ENCODE measurements around the gene PALM3.

Gene PALM3

DNA sequence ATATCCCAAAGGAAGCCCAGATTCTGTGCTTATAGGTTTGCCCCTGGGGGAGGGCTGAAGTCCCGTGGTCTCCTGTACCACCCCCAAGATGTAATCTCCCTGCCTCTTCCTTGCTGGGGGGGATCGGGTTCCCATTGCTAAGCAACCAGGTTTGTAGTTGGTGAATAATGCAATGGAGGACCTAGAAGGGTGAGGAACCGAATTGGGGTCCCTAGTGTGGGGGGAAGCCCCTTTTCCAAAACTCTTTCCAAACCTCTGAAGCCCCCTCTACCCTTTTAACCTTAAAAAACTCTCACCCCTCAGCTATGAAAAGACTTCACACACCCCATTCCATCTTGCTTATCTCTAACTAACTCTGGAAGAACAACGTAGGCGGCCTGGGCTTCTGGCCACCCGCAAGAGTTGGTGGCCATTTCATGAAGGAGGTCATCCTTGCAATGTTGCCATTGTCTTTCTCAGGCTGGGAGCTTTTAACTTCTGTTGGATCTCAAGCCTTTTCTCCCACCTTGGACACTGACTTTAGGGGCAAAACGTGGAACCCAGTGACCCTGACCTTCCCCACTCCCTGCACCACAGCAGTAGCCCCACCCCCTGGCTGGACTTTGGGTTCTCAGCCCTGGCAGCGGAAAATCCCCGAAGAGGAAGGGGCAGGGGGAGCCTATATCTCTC is 661 bp downstream of the PALM3 start:
- no peak overlapping the region for H3K27ac ChIP-seq (ENCODE audit: low read depth, low read length, poor library complexity, severe bottlenecking)
- no peaks in the 10 kb centered on the region for H3K36me3 ChIP-seq (ENCODE audit: insufficient read depth, low read length)
- TF ChIP-seq, protein P1, sequence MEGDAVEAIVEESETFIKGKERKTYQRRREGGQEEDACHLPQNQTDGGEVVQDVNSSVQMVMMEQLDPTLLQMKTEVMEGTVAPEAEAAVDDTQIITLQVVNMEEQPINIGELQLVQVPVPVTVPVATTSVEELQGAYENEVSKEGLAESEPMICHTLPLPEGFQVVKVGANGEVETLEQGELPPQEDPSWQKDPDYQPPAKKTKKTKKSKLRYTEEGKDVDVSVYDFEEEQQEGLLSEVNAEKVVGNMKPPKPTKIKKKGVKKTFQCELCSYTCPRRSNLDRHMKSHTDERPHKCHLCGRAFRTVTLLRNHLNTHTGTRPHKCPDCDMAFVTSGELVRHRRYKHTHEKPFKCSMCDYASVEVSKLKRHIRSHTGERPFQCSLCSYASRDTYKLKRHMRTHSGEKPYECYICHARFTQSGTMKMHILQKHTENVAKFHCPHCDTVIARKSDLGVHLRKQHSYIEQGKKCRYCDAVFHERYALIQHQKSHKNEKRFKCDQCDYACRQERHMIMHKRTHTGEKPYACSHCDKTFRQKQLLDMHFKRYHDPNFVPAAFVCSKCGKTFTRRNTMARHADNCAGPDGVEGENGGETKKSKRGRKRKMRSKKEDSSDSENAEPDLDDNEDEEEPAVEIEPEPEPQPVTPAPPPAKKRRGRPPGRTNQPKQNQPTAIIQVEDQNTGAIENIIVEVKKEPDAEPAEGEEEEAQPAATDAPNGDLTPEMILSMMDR (IDR thresholded peaks at IDR 0.05; ENCODE audit: low read length): no peak
- no peak overlapping the region for H3K4me2 ChIP-seq (ENCODE audit: low read length)
- no peaks in the 10 kb centered on the region for H3F3A ChIP-seq (ENCODE audit: insufficient read depth, low read length)
- H3K27me3 ChIP-seq (ENCODE audit: insufficient read depth, low read length): peaks cover 5% of the 10 kb centered on the region; the same call in 1 of the 2 replicates
- H3K4me1 ChIP-seq (ENCODE audit: insufficient read depth, low read length, severe bottlenecking): no peaks in the 10 kb centered on the region
- no peaks in the 10 kb centered on the region for H4K20me1 ChIP-seq (ENCODE audit: insufficient read depth, low read length)
- no peak overlapping the region for H3K9ac ChIP-seq (ENCODE audit: low read length)
- no peaks in the 10 kb centered on the region for H3K79me2 ChIP-seq (ENCODE audit: insufficient read depth, low read length)
- no peaks in the 10 kb centered on the region for H3K9me3 ChIP-seq (ENCODE audit: low read length)
- H3K9me2 ChIP-seq (ENCODE audit: low read depth, low read length): no peaks in the 10 kb centered on the region
- no peak overlapping the region for H2AFZ ChIP-seq (ENCODE audit: low read length)
- no peak overlapping the region for H3K4me3 ChIP-seq (ENCODE audit: low read depth, low read length, poor library complexity, severe bottlenecking)

DNA sequence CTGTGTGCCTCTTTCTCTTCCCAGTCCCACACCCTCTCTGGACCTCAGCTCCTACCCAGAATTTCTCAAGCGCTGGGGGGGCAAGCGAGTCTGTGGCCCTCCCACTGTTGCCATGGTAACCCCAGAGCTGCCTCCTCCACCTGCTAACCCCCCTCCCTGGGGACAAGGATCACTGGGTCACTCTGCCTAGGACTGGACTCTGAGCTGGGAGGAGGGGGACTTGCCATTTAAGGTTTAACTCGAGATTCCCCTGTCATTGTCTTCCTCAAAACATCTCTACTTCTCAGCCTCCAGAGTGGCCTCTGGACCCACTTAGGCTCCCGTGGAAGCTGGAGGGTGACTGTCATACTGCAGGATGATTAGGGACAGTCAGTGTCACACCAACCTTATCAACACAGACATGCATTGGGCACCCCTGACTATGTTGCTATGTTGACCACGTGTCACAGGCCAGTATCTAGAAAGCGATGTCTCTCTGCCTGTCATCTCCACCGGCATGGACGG is 2.2 kb downstream of the PALM3 start:
- H2AFZ ChIP-seq (ENCODE audit: low read length): no peak overlapping the region
- H3K27ac ChIP-seq (ENCODE audit: low read depth, low read length, poor library complexity, severe bottlenecking): no peak overlapping the region
- no peak overlapping the region for H3K4me2 ChIP-seq (ENCODE audit: low read length)
- no peaks in the 10 kb centered on the region for H3F3A ChIP-seq (ENCODE audit: insufficient read depth, low read length)
- H3K4me1 ChIP-seq (ENCODE audit: insufficient read depth, low read length, severe bottlenecking): no peaks in the 10 kb centered on the region
- no peak overlapping the region for H3K4me3 ChIP-seq (ENCODE audit: low read depth, low read length, poor library complexity, severe bottlenecking)
- H3K79me2 ChIP-seq (ENCODE audit: insufficient read depth, low read length): no peaks in the 10 kb centered on the region
- no peaks in the 10 kb centered on the region for H3K36me3 ChIP-seq (ENCODE audit: insufficient read depth, low read length)
- no peak for TF ChIP-seq EZH2 (IDR thresholded peaks at IDR 0.05; ENCODE audit: borderline replicate concordance, low read length)
- TF ChIP-seq, protein P1 (IDR thresholded peaks at IDR 0.05; ENCODE audit: low read length): no peak
- H3K9me2 ChIP-seq (ENCODE audit: low read depth, low read length): no peaks in the 10 kb centered on the region
- H4K20me1 ChIP-seq (ENCODE audit: insufficient read depth, low read length): no peaks in the 10 kb centered on the region
- no peak overlapping the region for H3K9ac ChIP-seq (ENCODE audit: low read length)
- H3K9me3 ChIP-seq (ENCODE audit: low read length): no peaks in the 10 kb centered on the region
- H3K27me3 ChIP-seq (ENCODE audit: insufficient read depth, low read length): peaks cover 5% of the 10 kb centered on the region; the same call in 1 of the 2 replicates

DNA sequence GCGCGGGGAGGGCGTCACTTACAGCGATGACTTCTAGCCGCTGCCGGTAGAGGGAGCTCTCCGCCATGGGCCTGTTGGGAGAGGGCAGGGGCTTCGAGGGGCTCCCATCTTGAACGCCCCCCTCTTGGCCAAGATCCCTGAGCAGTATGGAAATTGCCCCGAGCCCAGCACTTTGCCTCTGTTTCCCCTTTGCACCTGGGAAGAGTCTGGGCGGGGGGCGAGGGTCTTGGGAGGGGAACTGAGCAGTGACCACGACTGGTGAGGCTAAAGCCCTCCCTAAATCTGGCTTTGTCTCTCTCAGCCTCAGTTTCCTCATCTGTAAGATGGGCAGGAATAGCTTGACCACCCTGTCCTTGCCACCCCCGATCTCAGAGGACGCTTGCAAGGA is 2.8 kb downstream of the PALM3 start:
- no peaks in the 10 kb centered on the region for H3K79me2 ChIP-seq (ENCODE audit: insufficient read depth, low read length)
- H3F3A ChIP-seq (ENCODE audit: insufficient read depth, low read length): no peaks in the 10 kb centered on the region
- peaks cover 5% of the 10 kb centered on the region; the same call in 1 of the 2 replicates for H3K27me3 ChIP-seq (ENCODE audit: insufficient read depth, low read length)
- no peak overlapping the region for H3K9ac ChIP-seq (ENCODE audit: low read length)
- no peak overlapping the region for H3K27ac ChIP-seq (ENCODE audit: low read depth, low read length, poor library complexity, severe bottlenecking)
- H3K4me1 ChIP-seq (ENCODE audit: insufficient read depth, low read length, severe bottlenecking): no peaks in the 10 kb centered on the region
- no peak for TF ChIP-seq EZH2 (IDR thresholded peaks at IDR 0.05; ENCODE audit: borderline replicate concordance, low read length)
- TF ChIP-seq, protein P1 (IDR thresholded peaks at IDR 0.05; ENCODE audit: low read length): peak; percentile 88
- no peak overlapping the region for H3K4me2 ChIP-seq (ENCODE audit: low read length)
- H3K9me2 ChIP-seq (ENCODE audit: low read depth, low read length): no peaks in the 10 kb centered on the region
- no peaks in the 10 kb centered on the region for H3K36me3 ChIP-seq (ENCODE audit: insufficient read depth, low read length)
- no peak overlapping the region for H3K4me3 ChIP-seq (ENCODE audit: low read depth, low read length, poor library complexity, severe bottlenecking)
- no peaks in the 10 kb centered on the region for H4K20me1 ChIP-seq (ENCODE audit: insufficient read depth, low read length)
- H3K9me3 ChIP-seq (ENCODE audit: low read length): no peaks in the 10 kb centered on the region
- no peak overlapping the region for H2AFZ ChIP-seq (ENCODE audit: low read length)

Data from OCI-LY1 (cell line).